Natural killer cell (primary cell): ENCODE measurements around the gene SDC1. TPM values are rescaled to one million over a fixed set of nuclear protein-coding genes. Genes with fewer than 3 reads are reported as not detected.

ENCODE experiments used
- ATAC-seq, 3 donors: fragments of 150-1000 bp in 2 of 3; fragments of 200-7000 bp in 1 of 3; cut with Tn5 transposase; 1 replicate in 1 of 3; 2 replicates in 2 of 3; pipeline ENCODE4 v1.10.0; 2021; ENCODE audit warnings: mild to moderate bottlenecking in 2 of 3, moderate library complexity in 2 of 3
- DNase-seq, 2 donors: peaks; one replicate each; pipeline versions ENCODE4 v3.0.0 to v3.0.0-alpha.2; 2013 to 2021; ENCODE audit warnings: mixed read lengths in 1 of 2
- H3K27ac ChIP-seq: one replicate; pipeline ENCODE4 v1.5.1; 2013; ENCODE audit warnings: mild to moderate bottlenecking, low read length
- H3K27me3 ChIP-seq: one replicate; pipeline ENCODE4 v1.6.1; 2013; ENCODE audit warnings: low read length; ENCODE audit not compliant: control insufficient read depth, insufficient read depth
- H3K36me3 ChIP-seq: one replicate; pipeline ENCODE4 v1.6.1; 2013; ENCODE audit warnings: low read length; ENCODE audit not compliant: control insufficient read depth, insufficient read depth
- H3K4me1 ChIP-seq: one replicate; pipeline ENCODE4 v1.6.1; 2013; ENCODE audit warnings: low read length; ENCODE audit not compliant: control insufficient read depth, insufficient read depth
- H3K4me3 ChIP-seq: one replicate; pipeline ENCODE4 v1.5.1; 2013; ENCODE audit warnings: low read length
- H3K9me3 ChIP-seq: one replicate; pipeline ENCODE4 v1.6.1; 2013; ENCODE audit warnings: low read length; ENCODE audit not compliant: control insufficient read depth, insufficient read depth
- H3K27ac Mint-ChIP-seq, 2 donors: one replicate each; pipeline ENCODE4 v1.8.0; 2022; ENCODE audit warnings: mild to moderate bottlenecking in 2 of 2, mixed read lengths in 2 of 2, moderate library complexity in 1 of 2
- H3K27me3 Mint-ChIP-seq, 2 donors: one replicate each; pipeline ENCODE4 v1.8.0; 2022; ENCODE audit warnings: low read depth in 2 of 2, mixed read lengths in 2 of 2
- H3K36me3 Mint-ChIP-seq: one replicate; pipeline ENCODE4 v1.8.0; 2022; ENCODE audit warnings: mixed read lengths
- H3K4me1 Mint-ChIP-seq, 2 donors: one replicate each; pipeline ENCODE4 v1.8.0; 2022; ENCODE audit warnings: mixed read lengths in 2 of 2
- H3K4me3 Mint-ChIP-seq: one replicate; pipeline ENCODE4 v1.8.0; 2022; ENCODE audit warnings: mild to moderate bottlenecking, moderate library complexity, mixed read lengths
- H3K9me3 Mint-ChIP-seq, 2 donors: one replicate each; pipeline ENCODE4 v1.8.0; 2022; ENCODE audit warnings: mixed read lengths in 2 of 2
- CTCF ChIP-seq: fragments of 200-600 bp; IDR thresholded peaks from one replicate; pipeline ENCODE4 v1.8.0; 2022; ENCODE audit warnings: antibody characterized with exemption
- WGBS: methylation state at CpG from one replicate; pipeline ENCODE4 v1.1.7; 2013; ENCODE audit warnings: missing lambda C conversion rate; ENCODE audit not compliant: insufficient coverage; 5-methylcytosine and 5-hydroxymethylcytosine counted together
- intact Hi-C: fragments of 100-400 bp; cut with micrococcal nuclease; formaldehyde crosslinking; loops from one replicate; pipeline ENCODE4 v1.14.2; 2022
- total RNA-seq, 4 donors: library from RNA; stranded (reverse); fragments of 120-200 nt in 1 of 4; gene quantifications; one replicate each; pipeline versions ENCODE4 v1.2.3 to v1.2.4, GENCODE V29; 2013 to 2022

SDC1 gene
- total RNA-seq, 3 donors from 2014 or later (not counting 1 experiment from before 2014, with no cell fraction given) = 0.63 TPM; not detected in 2

DNA sequence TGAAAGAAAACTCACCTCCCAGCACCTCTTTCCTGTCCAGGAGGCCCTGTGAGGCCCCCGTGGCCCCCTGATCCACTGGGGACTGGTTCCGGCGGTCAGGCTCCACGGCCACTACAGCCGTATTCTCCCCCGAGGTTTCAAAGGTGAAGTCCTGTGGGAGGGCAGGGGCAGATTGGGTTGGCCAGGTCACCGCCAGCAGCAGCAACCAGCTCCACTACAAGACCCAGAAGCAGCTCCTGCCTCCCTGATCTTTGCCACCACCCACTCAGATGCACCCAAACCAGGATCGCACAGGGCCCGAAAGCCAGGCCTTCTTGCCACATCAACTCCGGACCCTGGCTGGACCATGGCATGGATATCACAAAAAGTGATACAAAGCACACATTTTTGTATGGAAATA is 21.9 kb downstream of the SDC1 start:
- H3K9me3 ChIP-seq = no peaks in the 10 kb centered on the region
- no peaks in the 10 kb centered on the region for H3K4me1 Mint-ChIP-seq
- no peaks in the 10 kb centered on the region for H3K27me3 ChIP-seq
- ATAC-seq (no peak), DNase-seq (no peak)
- no peaks in the 10 kb centered on the region for H3K4me1 ChIP-seq
- no peak overlapping the region for H3K4me3 Mint-ChIP-seq
- H3K27ac ChIP-seq = no peak overlapping the region
- TF ChIP-seq CTCF = no peak
- intact Hi-C loops = no loop called here
- H3K4me3 ChIP-seq = no peak overlapping the region
- no peaks in the 10 kb centered on the region for H3K36me3 Mint-ChIP-seq
- no peak overlapping the region for H3K27ac Mint-ChIP-seq
- no peaks in the 10 kb centered on the region for H3K27me3 Mint-ChIP-seq
- H3K9me3 Mint-ChIP-seq = no peaks in the 10 kb centered on the region
- H3K36me3 ChIP-seq = no peaks in the 10 kb centered on the region
- 93% methylated on average over 10 of the region's 10 CpGs for WGBS

GRCh38 chr2:20201671-20202070 is 23.3 kb downstream of the SDC1 start:
- Mint-ChIP-seq H3K4me3 (no peak overlapping the region), H3K36me3 (no peaks in the 10 kb centered on the region), H3K4me1 (no peaks in the 10 kb centered on the region), H3K9me3 (no peaks in the 10 kb centered on the region), H3K27ac (no peak overlapping the region), H3K27me3 (no peaks in the 10 kb centered on the region)
- ATAC-seq (no peak), DNase-seq (no peak)
- TF ChIP-seq CTCF = no peak
- Histone ChIP-seq H3K4me1 (no peaks in the 10 kb centered on the region), H3K36me3 (no peaks in the 10 kb centered on the region), H3K9me3 (no peaks in the 10 kb centered on the region), H3K27ac (no peak overlapping the region), H3K27me3 (no peaks in the 10 kb centered on the region), H3K4me3 (no peak overlapping the region)
- intact Hi-C loops = no loop called here
- WGBS = 91% methylated on average over 17 of the region's 17 CpGs

- Histone ChIP-seq H3K27ac (no peak overlapping the region), H3K36me3 (no peaks in the 10 kb centered on the region), H3K4me3 (no peak overlapping the region), H3K27me3 (no peaks in the 10 kb centered on the region), H3K9me3 (no peaks in the 10 kb centered on the region), H3K4me1 (no peaks in the 10 kb centered on the region)
- ATAC-seq (no peak), DNase-seq (no peak)
- no peak for TF ChIP-seq CTCF
- Mint-ChIP-seq H3K27ac (no peak overlapping the region), H3K4me3 (no peak overlapping the region), H3K27me3 (no peaks in the 10 kb centered on the region), H3K9me3 (no peaks in the 10 kb centered on the region), H3K4me1 (no peaks in the 10 kb centered on the region), H3K36me3 (no peaks in the 10 kb centered on the region)
- WGBS = 91% methylated on average over 26 of the region's 26 CpGs
- intact Hi-C loops = no loop called here
Measured at GRCh38 chr2:20200697-20201555, 24.0 kb downstream of the SDC1 start.
